HFFc6 (cell line): Measurements from ENCODE around the gene DENND10. TPM values are rescaled to one million over a fixed set of nuclear protein-coding genes. Genes with fewer than 3 reads are reported as not detected.

Experiments
- DNase-seq: peaks from one replicate; pipeline ENCODE4 v3.0.0-alpha.2; 2018
- H3K27ac Mint-ChIP-seq: 2 replicates; pipeline ENCODE4 v1.8.0; 2020; ENCODE audit warnings: mild to moderate bottlenecking, mixed read lengths
- H3K27me3 Mint-ChIP-seq: 2 replicates; pipeline ENCODE4 v1.8.0; 2021; ENCODE audit warnings: mild to moderate bottlenecking, moderate library complexity, mixed read lengths; ENCODE audit not compliant: insufficient read depth
- H3K36me3 Mint-ChIP-seq: 2 replicates; pipeline ENCODE4 v1.8.0; 2021; ENCODE audit warnings: low read depth, mixed read lengths
- H3K4me1 Mint-ChIP-seq: 2 replicates; pipeline ENCODE4 v1.8.0; 2020; ENCODE audit warnings: low read depth, mixed read lengths
- H3K4me3 Mint-ChIP-seq: 2 replicates; pipeline ENCODE4 v1.8.0; 2020; ENCODE audit warnings: mild to moderate bottlenecking, moderate library complexity, mixed read lengths
- H3K9me3 Mint-ChIP-seq: 2 replicates; pipeline ENCODE4 v1.8.0; 2020; ENCODE audit warnings: mild to moderate bottlenecking, mixed read lengths
- total RNA-seq, 6 experiments: library from RNA; stranded (reverse); fragmentation: NEBNext Ultra II Directional; extraction: Animal tissue kit (Norgen Biotek cat#: 25700); gene quantifications; 2 replicates in 1 of 6; 3 replicates in 5 of 6; pipeline ENCODE4 v1.2.3, GENCODE V29; 2021
- TF ChIP-seq, protein P1 (sequence below): fragments of 200-600 bp; sonication (generic); IDR thresholded peaks from 2 replicates; pipeline ENCODE4 v1.5.0; 2021; ENCODE audit warnings: antibody characterized with exemption, mild to moderate bottlenecking

DENND10 gene
- total RNA-seq, 6 experiments from 2014 or later, result 43.9 to 53.8 (median 46.8) TPM

DNA sequence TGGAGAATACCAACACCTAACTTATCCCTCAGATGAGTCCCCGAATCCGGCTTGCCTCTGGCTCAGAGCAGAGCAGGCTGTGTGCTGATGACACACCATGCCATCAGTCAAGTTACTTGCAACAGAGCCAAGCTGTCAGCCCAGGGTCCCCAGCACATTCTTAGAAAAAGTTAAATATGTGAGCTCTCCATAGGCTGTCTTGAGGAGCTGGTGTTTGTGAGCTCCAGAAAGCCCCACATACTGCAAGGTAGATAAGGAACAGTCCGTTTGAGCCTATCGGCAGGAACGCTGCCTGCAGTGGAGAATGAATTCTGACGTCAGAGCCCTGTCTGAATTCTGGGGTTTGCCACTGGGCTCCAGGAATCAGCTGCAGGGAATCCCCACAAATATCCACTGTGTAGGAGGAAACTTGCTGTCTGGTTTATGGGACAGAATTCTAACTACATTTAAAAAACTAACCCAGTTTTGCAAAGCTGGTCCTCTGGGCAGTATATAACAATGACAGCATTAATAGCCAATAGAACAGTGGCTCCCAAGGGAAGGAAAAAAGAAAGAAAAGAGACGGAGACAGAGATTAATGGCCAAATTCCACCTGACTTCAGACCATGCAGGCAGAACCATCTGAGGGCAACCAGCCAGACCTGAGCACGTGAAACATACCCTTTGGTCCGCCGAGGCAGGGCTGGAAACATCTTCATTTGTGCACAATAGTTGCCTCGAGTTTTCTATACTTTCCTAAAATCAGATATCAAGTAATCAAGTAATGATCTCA lies 58.0 kb downstream of the DENND10 start:
- H3K36me3 Mint-ChIP-seq, result peaks cover 6% of the 10 kb centered on the region
- peaks cover 21% of the 10 kb centered on the region for H3K4me1 Mint-ChIP-seq
- no peak overlapping the region for H3K4me3 Mint-ChIP-seq
- TF ChIP-seq, protein P1, sequence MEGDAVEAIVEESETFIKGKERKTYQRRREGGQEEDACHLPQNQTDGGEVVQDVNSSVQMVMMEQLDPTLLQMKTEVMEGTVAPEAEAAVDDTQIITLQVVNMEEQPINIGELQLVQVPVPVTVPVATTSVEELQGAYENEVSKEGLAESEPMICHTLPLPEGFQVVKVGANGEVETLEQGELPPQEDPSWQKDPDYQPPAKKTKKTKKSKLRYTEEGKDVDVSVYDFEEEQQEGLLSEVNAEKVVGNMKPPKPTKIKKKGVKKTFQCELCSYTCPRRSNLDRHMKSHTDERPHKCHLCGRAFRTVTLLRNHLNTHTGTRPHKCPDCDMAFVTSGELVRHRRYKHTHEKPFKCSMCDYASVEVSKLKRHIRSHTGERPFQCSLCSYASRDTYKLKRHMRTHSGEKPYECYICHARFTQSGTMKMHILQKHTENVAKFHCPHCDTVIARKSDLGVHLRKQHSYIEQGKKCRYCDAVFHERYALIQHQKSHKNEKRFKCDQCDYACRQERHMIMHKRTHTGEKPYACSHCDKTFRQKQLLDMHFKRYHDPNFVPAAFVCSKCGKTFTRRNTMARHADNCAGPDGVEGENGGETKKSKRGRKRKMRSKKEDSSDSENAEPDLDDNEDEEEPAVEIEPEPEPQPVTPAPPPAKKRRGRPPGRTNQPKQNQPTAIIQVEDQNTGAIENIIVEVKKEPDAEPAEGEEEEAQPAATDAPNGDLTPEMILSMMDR, result no peak
- no peaks in the 10 kb centered on the region; the same call in 1 of the 2 replicates for H3K27me3 Mint-ChIP-seq
- H3K9me3 Mint-ChIP-seq, result no peaks in the 10 kb centered on the region
- DNase-seq, result no peak
- H3K27ac Mint-ChIP-seq, result no peak overlapping the region

DNA sequence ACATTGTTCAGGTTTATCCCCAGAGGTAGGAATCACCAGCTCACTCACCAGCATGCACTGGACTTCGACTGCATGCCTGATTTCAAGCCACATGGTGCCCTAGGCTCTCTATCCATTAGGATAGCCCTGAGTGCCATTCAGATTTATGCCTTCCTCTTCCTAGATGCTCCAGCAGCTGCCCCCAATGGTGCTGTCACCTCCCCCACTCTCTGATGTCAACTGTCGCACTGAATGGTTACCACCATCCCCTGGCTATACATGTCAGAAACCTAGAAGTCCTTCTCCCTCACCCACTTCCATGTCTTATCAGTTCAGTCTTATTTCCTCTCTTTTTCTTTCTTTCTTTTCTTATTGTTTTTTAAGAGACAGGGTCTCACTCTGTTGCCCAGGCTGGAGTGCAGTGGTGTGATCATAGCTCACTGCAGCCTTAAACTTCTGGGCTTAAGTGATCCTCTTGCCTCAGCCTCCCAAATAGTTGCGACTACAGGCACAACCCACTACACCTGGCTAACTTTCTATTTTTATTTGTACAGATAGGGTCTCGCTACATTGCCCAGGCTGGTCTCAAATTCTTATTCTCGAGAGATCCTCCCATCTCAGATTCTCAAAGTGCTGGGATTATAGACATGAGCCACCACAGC lies 58.7 kb downstream of the DENND10 start:
- peaks cover 10% of the 10 kb centered on the region for H3K36me3 Mint-ChIP-seq
- DNase-seq, result no peak
- H3K4me3 Mint-ChIP-seq, result no peak overlapping the region
- TF ChIP-seq, protein P1, result no peak
- peaks cover 21% of the 10 kb centered on the region for H3K4me1 Mint-ChIP-seq
- H3K9me3 Mint-ChIP-seq, result no peaks in the 10 kb centered on the region
- no peaks in the 10 kb centered on the region; the same call in 1 of the 2 replicates for H3K27me3 Mint-ChIP-seq
- H3K27ac Mint-ChIP-seq, result no peak overlapping the region

DNA sequence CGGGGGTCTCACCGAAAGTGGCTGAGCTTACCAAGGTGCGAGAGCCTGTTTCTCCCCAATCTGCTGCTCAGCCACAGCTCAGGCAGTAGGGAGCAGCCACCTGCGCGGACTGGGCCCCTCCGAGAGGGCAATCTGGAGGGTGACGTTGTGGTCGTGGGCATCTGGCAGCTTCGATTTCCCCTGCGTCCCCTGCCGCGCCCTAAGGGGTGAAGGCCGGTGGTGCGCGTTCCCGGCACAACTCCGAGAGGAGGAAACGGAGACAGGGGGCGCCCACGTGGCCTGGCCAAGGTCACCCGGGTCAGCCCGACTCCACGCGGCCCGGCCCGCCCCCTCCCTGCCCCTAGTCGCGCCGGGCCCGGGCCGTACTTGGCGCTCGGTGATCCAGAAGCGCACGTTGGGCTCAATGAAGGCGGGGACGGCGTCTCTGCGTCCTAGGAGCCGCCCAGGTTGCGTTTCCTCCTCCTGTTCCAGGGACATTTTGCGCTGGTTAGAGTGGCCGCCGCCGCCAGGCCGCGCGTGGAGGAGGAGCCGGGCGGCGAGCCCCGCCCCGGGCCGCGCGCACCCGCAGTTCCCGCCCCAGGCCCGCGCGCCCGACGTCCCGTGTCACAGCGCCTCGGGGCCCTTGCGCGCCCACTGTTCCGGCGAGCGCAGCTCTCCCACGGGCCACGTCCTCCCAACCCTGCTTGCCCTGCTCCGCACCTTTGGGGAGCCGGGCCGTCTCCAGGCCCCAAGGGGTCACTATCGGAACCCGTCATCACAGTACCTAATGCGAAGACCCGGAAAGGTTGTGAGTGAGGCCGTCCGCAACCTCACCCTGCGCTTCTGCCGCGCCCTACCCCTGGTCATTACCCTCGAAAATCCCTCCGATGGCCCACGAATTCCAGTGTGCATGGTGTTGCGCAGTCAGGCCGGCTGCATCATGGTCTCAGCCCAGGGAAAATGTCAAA lies 61.5 kb downstream of the DENND10 start, which contains the start of gene SFXN4:
TSS of gene SFXN4 (minus strand) at position 544 of the 947 bp plus-strand sequence. CDS start at position 477, 67 bp downstream.
- Mint-ChIP-seq H3K9me3 (no peaks in the 10 kb centered on the region), H3K27me3 (peaks cover 1% of the 10 kb centered on the region; the same call in 1 of the 2 replicates), H3K36me3 (peaks cover 23% of the 10 kb centered on the region), H3K4me3 (peak within 1 kb of the TSS; percentile 88), H3K27ac (peak within 1 kb of the TSS; percentile 87), H3K4me1 (peaks cover 21% of the 10 kb centered on the region)
- peak; percentile 38 for DNase-seq
- TF ChIP-seq, protein P1, result peak; percentile 41; the same call in 1 of the 2 replicates

DNA sequence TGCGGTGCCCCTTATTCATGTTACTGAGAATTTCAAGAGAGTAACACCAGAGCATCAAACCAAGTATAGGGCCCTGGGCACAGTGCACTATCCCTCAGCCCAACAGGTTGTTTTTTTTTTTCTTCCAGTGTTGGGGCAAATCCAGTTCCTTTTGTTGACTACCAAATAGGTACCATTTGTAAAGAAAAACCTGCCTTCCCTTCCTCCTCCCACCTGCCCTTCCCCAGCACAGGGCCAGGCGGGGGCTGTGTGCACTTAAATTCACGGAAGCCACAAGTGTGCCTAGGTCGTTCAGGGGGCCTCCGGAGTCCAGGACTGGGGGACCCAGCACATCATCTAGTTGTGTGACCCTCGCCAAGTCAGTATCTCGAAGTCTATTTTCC lies 62.2 kb downstream of the DENND10 start:
- Mint-ChIP-seq H3K4me3 (peak overlapping the region; percentile 88), H3K36me3 (peaks cover 23% of the 10 kb centered on the region), H3K9me3 (no peaks in the 10 kb centered on the region), H3K27me3 (peaks cover 1% of the 10 kb centered on the region; the same call in 1 of the 2 replicates), H3K4me1 (peaks cover 21% of the 10 kb centered on the region), H3K27ac (peak overlapping the region; percentile 87)
- TF ChIP-seq, protein P1, result no peak
- DNase-seq, result no peak

DNA sequence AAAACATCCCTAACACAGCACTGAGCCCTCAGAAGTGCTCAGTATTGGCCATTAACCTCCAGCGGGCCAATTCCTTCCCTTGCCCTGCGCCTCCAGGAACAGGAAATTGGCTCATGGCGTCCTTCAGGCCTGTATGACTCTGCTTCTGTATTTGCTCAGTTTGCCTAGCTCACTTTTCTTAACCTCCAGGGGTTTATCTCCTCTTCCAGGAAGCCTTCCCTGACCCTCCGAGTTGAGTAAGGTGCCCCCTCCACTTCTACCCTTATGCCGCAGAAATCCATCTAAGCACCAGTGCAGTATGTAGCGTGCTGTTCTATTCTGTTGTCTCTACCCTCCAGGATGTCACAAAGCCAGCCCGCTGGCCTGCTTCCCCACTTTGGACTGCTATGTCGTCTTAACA lies 62.7 kb downstream of the DENND10 start:
- peaks cover 1% of the 10 kb centered on the region; the same call in 1 of the 2 replicates for H3K27me3 Mint-ChIP-seq
- DNase-seq, result no peak
- peaks cover 21% of the 10 kb centered on the region for H3K4me1 Mint-ChIP-seq
- TF ChIP-seq, protein P1, result no peak
- H3K36me3 Mint-ChIP-seq, result peaks cover 23% of the 10 kb centered on the region
- H3K4me3 Mint-ChIP-seq, result peak overlapping the region; percentile 88
- H3K9me3 Mint-ChIP-seq, result no peaks in the 10 kb centered on the region
- peak overlapping the region; percentile 47 for H3K27ac Mint-ChIP-seq
